PC-9 (cell line): Measurements from ENCODE around the gene CHSY1. TPM values are rescaled to one million over a fixed set of nuclear protein-coding genes. Genes with fewer than 3 reads are reported as not detected.

ENCODE experiments used
- BruUV-seq: library from RNA; stranded (reverse); fragments of 400-500 nt; replicated peaks from 2 replicates; lab custom pipeline; 2021; lab: Mats Ljungman, UMichigan
- CTCF ChIA-PET: fragments of 300-600 bp; sonication (Branson Sonifier 250); formaldehyde crosslinking; loops from one replicate; lab custom pipeline; 2022; ENCODE audit warnings: antibody characterized with exemption; lab: Charles Lee
- POLR2A ChIA-PET: fragments of 300-600 bp; sonication (Branson Sonifier 250); formaldehyde crosslinking; loops from one replicate; lab custom pipeline; 2022; ENCODE audit warnings: antibody characterized with exemption; ENCODE audit not compliant: unreplicated experiment; lab: Charles Lee
- DNase-seq, 2 experiments: peaks; one replicate each; pipeline versions ENCODE4 v3.0.0 to v3.0.0-alpha.2; 2015 to 2022; ENCODE audit warnings: mixed read lengths in 1 of 2
- H2AFZ ChIP-seq: fragments of 200-600 bp; sonication (generic); 2 replicates; pipeline ENCODE4 v1.8.1; 2017; ENCODE audit warnings: antibody characterized with exemption
- H3F3A ChIP-seq: fragments of 200-600 bp; sonication (generic); 2 replicates; pipeline ENCODE4 v1.8.1; 2017; ENCODE audit warnings: antibody characterized with exemption, mild to moderate bottlenecking, low read depth; ENCODE audit not compliant: insufficient read depth
- H3K27ac ChIP-seq: fragments of 200-600 bp; sonication (generic); 2 replicates; pipeline ENCODE4 v1.6.1; 2016; ENCODE audit warnings: mixed run types
- H3K27me3 ChIP-seq: fragments of 200-600 bp; sonication (generic); 2 replicates; pipeline ENCODE4 v1.6.1; 2016; ENCODE audit warnings: low read depth, mixed run types; ENCODE audit not compliant: insufficient read depth
- H3K36me3 ChIP-seq: fragments of 200-600 bp; sonication (generic); 2 replicates; pipeline ENCODE4 v1.6.1; 2016; ENCODE audit warnings: low read depth, mixed run types
- H3K4me1 ChIP-seq: fragments of 200-600 bp; sonication (generic); replicated peaks from 2 replicates; pipeline ENCODE4 v1.6.1; 2016; ENCODE audit warnings: mixed run types; ENCODE audit not compliant: insufficient read depth
- H3K4me2 ChIP-seq: fragments of 200-600 bp; sonication (generic); 2 replicates; pipeline ENCODE4 v1.6.1; 2017; ENCODE audit warnings: mixed run types
- H3K4me3 ChIP-seq: fragments of 200-600 bp; sonication (generic); 2 replicates; pipeline ENCODE4 v1.6.1; 2016; ENCODE audit warnings: mixed run types
- H3K79me2 ChIP-seq: fragments of 200-600 bp; sonication (generic); 2 replicates; pipeline ENCODE4 v1.6.1; 2017; ENCODE audit warnings: low read depth, mixed run types
- H3K9me2 ChIP-seq: fragments of 200-600 bp; sonication (generic); 2 replicates; pipeline ENCODE4 v1.8.1; 2017; ENCODE audit warnings: mild to moderate bottlenecking; ENCODE audit not compliant: insufficient read depth
- H3K9me3 ChIP-seq: fragments of 200-600 bp; sonication (generic); 2 replicates; pipeline ENCODE4 v1.8.1; 2016; ENCODE audit warnings: low read depth; ENCODE audit not compliant: insufficient read depth
- H4K20me1 ChIP-seq: fragments of 200-600 bp; sonication (generic); 2 replicates; pipeline ENCODE4 v1.8.1; 2017; ENCODE audit not compliant: insufficient read depth
- EZH2 ChIP-seq: fragments of 200-600 bp; sonication (generic); IDR thresholded peaks from 2 replicates; pipeline ENCODE4 v1.8.0; 2017; ENCODE audit warnings: antibody characterized with exemption, low read depth
- intact Hi-C: fragments of 100-400 bp; cut with micrococcal nuclease; formaldehyde crosslinking; loops from one replicate; pipeline ENCODE4 v1.10.0; 2022; ENCODE audit not compliant: unreplicated experiment
- total RNA-seq: library from RNA; stranded (reverse); gene quantifications from 2 replicates; pipeline ENCODE4 v1.2.3, GENCODE V29; 2021
- TF ChIP-seq, protein P1 (sequence below): fragments of 200-600 bp; sonication (generic); conservative IDR thresholded peaks from 2 replicates; pipeline ENCODE4 v1.6.1; 2017; ENCODE audit warnings: mixed run types, antibody characterized with exemption, mild to moderate bottlenecking, moderate library complexity

CHSY1 gene
- total RNA-seq, 1 experiment from 2014 or later, result 10.7 TPM

DNA sequence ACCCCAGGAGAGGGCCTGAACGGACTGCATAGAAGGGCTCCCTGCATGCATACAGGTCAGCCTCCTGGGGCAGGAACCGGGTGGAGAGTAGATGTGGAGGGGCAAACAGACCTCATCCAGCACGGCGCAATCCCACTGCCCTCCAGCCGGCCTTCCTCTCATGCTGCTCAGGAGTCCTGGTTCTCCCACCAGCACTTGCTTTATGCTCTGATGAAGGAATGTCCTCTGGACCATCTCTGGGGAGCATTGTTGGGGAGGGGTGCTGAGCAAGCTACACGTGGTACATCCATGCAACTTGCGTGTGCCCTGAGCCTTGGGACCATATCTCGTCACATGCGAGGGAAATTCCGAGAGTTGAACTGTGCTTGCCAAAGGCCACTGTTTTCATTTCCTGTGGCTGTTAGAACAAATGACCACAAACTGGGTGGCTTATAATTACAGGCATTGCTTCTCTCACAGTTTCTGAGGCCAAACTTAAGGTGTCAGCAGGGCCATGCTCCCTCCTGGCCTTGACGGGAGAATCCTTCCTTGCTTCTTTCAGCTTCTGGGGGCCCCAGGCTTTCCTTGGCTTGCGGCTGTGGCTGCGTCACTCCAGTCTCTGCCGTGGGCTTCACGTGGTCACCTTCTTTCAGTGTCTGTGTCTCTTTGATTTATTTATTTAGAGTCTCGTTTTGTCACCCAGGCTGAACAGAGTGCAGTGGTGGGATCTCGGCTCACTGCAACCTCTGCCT lies 13.2 kb upstream of the CHSY1 start:
- Histone ChIP-seq H3K27ac (no peak overlapping the region), H3K4me1 (no peaks in the 10 kb centered on the region), H4K20me1 (no peaks in the 10 kb centered on the region), H3K27me3 (peaks cover 8% of the 10 kb centered on the region), H3K79me2 (no peaks in the 10 kb centered on the region), H3K4me3 (no peak overlapping the region), H3K4me2 (no peak overlapping the region), H3F3A (no peaks in the 10 kb centered on the region; the same call in 1 of the 2 replicates), H3K36me3 (no peaks in the 10 kb centered on the region), H3K9me3 (no peaks in the 10 kb centered on the region; the same call in 1 of the 2 replicates), H3K9me2 (no peaks in the 10 kb centered on the region), H2AFZ (no peak overlapping the region)
- ChIA-PET POLR2A (interaction anchor here (0.7 kb wide), 1 partner anchor 8 kb away, joined by 3 read pairs; no protein-coding TSS in a partner anchor), CTCF (interaction anchor here (0.6 kb wide), 1 partner anchor 253 kb away, joined by 3 read pairs; no protein-coding TSS in a partner anchor)
- intact Hi-C loops, result no loop called here
- no TSS peak for BruUV-seq
- TF ChIP-seq EZH2, result no peak
- TF ChIP-seq, protein P1, sequence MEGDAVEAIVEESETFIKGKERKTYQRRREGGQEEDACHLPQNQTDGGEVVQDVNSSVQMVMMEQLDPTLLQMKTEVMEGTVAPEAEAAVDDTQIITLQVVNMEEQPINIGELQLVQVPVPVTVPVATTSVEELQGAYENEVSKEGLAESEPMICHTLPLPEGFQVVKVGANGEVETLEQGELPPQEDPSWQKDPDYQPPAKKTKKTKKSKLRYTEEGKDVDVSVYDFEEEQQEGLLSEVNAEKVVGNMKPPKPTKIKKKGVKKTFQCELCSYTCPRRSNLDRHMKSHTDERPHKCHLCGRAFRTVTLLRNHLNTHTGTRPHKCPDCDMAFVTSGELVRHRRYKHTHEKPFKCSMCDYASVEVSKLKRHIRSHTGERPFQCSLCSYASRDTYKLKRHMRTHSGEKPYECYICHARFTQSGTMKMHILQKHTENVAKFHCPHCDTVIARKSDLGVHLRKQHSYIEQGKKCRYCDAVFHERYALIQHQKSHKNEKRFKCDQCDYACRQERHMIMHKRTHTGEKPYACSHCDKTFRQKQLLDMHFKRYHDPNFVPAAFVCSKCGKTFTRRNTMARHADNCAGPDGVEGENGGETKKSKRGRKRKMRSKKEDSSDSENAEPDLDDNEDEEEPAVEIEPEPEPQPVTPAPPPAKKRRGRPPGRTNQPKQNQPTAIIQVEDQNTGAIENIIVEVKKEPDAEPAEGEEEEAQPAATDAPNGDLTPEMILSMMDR, result no peak
- DNase-seq, result no peak

DNA sequence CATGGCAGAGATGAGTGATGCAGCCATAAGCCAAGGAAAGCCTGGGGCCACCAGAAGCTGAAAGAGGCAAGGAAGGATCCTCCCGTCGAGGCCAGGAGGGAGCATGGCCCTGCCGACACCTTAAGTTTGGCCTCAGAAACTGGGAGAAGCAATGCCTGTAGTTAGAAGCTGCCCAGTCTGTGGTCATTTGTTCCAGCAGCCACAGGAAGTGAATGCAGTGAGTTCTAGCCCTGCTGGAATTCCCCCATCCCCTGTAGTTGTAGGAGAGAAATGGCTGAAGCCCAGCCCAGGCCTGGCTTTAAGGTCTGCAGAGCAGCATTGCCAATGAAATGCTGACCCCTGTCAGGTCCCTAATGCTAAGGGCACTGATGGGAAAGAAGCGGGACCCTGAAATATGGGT lies 12.2 kb upstream of the CHSY1 start:
- CTCF ChIA-PET, result no interaction called here
- intact Hi-C loops, result no loop called here

DNA sequence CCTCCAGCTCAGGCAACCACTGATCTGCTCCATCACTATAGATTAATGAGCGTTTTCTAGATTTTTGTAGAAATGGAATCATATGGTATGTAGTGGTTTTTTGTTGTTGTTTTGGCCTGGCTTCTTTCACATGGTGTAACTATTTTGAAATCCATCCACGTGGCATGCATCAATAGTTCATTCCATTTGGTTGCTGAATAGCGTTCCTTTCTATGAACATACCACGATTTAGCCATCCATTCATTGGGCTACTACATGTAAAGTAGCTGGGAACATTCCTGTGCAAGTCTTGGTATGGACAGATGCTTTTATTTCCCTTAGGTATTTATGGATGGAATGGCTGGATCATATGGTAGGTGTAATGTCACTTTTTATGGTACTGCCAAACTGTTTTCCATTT lies 10.7 kb upstream of the CHSY1 start:
- H3K36me3 ChIP-seq, result no peaks in the 10 kb centered on the region
- H3K79me2 ChIP-seq, result no peaks in the 10 kb centered on the region
- H2AFZ ChIP-seq, result no peak overlapping the region
- no peaks in the 10 kb centered on the region; the same call in 1 of the 2 replicates for H3F3A ChIP-seq
- no peaks in the 10 kb centered on the region for H3K9me2 ChIP-seq
- H3K4me3 ChIP-seq, result no peak overlapping the region
- DNase-seq, result no peak
- H3K27ac ChIP-seq, result no peak overlapping the region
- BruUV-seq, result no TSS peak
- CTCF ChIA-PET, result no interaction called here
- intact Hi-C loops, result no loop called here
- H4K20me1 ChIP-seq, result no peaks in the 10 kb centered on the region
- no peak for TF ChIP-seq EZH2
- TF ChIP-seq, protein P1, result no peak
- H3K27me3 ChIP-seq, result peaks cover 11% of the 10 kb centered on the region
- H3K9me3 ChIP-seq, result no peaks in the 10 kb centered on the region; the same call in 1 of the 2 replicates
- POLR2A ChIA-PET, result no interaction called here
- no peaks in the 10 kb centered on the region for H3K4me1 ChIP-seq
- no peak overlapping the region for H3K4me2 ChIP-seq

More for the DNA sequence above, 12.2 kb upstream of the CHSY1 start:
- no peak overlapping the region for H3K27ac ChIP-seq
- no peaks in the 10 kb centered on the region; the same call in 1 of the 2 replicates for H3K9me3 ChIP-seq
- no peaks in the 10 kb centered on the region for H3K9me2 ChIP-seq
- H2AFZ ChIP-seq, result no peak overlapping the region
- TF ChIP-seq, protein P1, result no peak
- TF ChIP-seq EZH2, result no peak
- no peaks in the 10 kb centered on the region for H4K20me1 ChIP-seq
- H3K4me3 ChIP-seq, result no peak overlapping the region
- H3K79me2 ChIP-seq, result no peaks in the 10 kb centered on the region
- peaks cover 11% of the 10 kb centered on the region for H3K27me3 ChIP-seq
- no peaks in the 10 kb centered on the region for H3K4me1 ChIP-seq
- no peaks in the 10 kb centered on the region for H3K36me3 ChIP-seq
- POLR2A ChIA-PET, result no interaction called here
- BruUV-seq, result no TSS peak
- no peaks in the 10 kb centered on the region; the same call in 1 of the 2 replicates for H3F3A ChIP-seq
- no peak for DNase-seq
- no peak overlapping the region for H3K4me2 ChIP-seq
